ENCODE results near the gene KISS1R.
"Not testable (repeated sequence)": the region's sequence is repeated elsewhere in the genome, so short reads cannot be mapped to it uniquely, and the experiment has no call there.

Gene KISS1R
- 0 to 1.1 (median 0.56) reads per million in 4 experiments for total RNA-seq

DNA sequence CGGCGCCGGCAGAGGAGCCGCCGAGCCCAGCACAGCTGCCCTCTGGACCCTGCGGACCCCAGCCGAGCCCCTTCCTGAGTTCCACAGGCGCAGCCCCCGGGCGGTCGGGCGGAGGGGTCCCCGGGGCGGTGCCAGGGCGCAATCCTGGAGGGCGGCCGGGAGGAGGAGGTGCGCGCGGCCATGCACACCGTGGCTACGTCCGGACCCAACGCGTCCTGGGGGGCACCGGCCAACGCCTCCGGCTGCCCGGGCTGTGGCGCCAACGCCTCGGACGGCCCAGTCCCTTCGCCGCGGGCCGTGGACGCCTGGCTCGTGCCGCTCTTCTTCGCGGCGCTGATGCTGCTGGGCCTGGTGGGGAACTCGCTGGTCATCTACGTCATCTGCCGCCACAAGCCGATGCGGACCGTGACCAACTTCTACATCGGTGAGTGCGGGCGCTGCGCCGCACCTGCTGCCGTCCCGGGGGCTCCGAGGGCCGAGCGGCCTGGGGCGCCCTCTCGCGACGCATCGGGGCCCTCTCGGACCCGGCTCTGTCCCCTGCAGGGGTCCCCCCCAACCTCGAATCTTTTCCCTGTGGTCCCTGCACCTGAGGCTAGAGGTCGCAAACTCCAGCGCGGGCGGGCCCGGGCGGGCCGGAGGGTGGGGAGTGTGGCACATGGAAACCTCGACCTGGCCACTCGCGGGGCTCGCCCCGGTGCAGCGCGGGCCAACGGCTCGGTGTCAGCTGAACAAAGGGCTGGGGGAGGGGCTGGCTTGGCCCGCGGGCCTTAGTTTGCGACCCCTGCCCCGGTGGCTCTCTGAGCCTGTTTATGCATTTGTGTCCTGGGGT, at the start of gene KISS1R:
Gene KISS1R, plus strand, starts transcription at position 11 of the 829 bp plus-strand sequence. Its CDS starts 170 bp downstream, at position 181.
- DNase-seq, result peak; percentile 11

DNA sequence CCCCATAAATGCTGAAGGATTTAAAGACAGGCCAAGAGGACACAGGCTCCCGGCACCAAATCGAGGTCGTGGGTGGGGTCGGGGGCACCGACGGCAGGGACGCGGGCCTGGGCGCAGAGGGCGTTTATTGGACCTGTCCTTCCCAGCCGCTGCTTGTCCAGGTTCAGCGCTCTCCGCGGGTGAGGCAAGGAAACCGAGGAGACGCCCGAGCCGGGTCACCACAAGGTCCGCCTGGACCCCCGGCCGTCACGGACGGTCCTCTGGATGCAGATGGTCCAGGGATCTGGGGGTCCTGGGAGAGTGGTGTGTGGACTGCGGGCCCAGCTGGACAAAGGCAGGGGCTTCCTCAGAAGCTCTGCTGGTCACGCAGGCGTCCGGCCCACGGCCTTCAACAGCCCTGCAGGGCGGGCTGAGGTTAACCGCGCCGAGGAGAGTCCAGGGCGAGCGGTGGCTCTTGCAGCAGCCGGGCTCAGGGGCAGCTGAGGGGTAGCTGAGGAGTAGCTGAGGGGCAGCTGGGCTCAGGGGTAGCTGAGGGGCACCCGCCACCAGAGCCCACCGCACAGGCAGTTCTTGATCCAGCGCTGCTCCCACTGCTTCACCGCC, 49.2 kb upstream of the KISS1R start:
- no peak for DNase-seq

DNA sequence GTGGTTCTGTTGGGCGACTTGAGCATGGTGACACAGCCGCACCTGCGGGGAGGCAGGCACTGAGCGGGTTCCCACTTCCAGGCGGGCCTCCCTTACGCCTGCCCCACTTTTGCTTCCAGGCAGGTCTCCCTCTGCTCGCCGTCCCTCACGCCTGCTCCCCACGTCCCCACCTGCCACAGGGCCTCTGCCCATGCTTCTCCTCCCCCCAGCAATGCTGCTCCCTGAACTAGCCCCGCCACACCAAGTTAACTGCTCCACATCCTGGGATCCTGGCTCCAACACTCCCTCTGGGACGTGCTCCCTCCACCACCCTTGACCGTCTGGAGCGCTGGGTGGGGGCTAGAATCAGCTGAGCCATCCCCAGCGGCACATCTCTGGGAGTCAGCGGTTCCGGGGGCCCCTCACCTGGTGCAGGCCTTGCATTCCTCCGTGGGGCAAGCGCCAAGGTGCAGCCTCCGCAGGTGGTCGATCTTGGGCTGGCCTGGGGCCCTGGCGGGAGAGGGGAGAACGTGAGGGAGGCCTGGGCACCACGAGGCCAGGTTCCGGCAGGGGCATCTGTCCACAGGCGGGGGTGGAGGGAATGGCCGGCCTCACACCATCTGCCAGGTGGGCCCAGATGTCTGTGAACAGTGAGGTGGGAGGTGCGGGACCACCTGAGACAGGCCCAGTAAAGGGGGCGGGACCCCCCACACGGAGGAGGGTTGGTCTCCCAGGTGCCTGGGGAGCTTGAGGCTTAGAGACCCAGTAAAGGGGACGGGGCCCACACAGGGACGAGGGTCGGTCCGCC, 48.5 kb upstream of the KISS1R start:
- no peak for DNase-seq

DNA sequence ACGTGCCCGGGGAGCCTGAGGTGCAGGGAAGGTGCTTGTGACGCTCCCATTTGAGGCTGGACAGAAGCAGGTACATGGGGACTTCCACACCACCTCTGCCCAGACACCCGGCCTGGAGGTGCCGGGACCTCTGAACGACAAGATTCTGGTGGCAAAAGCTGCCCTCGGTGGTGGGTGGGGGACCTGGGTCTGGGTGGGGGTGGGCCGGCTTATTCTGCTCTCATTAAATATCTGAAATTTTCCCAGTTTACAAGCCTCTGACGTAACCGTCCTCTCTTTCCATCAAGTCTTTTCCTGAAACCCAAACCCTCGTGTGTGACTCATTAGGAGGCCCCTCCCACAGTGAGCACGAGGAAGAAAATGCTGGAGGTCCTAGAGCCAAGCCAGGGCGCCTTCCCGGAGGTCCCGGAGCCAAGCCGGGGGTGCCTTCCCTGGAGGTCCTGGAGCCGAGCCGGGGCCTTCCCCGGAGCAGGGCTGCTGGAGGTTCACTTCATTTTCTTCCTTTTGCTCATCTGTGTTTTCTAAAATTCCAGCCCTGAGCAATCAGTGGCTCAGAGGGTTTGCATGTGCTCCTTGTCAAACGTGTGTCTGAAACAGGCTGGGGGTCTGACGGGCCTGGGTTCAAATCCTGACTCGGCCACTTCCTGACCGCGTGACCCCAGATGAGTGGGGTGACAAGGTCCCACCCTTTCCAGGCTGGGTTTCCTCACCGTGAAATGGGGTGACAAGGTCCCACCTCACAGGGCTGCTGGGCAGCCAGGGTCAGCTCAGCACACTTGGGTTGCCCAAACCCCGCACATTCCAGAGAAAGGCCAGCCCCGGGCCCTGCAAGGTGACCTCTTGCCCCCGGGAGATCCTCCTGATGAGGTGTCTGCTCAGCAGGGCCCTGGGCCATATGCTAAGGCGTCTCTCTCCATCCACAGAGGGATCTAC, 47.6 kb upstream of the KISS1R start:
- DNase-seq, result no peak

DNA sequence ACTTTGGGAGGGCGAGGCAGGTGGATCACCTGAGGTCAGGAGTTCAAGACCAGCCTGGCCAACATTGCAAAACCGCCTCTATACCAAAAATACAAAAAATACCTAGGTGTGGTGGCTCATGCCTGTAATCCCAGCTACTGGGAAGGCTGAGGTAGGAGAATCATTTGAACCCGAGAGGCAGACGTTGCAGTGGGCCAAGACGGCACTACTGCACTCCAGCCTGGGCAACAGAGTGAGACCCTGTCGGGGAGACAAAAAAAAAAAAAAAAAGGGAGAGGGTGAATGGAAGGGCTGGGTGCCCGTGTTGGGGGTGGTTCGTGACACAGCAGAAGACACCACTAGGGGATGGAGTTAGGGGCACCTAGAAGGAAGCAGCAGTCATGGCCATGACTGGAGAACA, 46.8 kb upstream of the KISS1R start:
- no peak for DNase-seq

DNA sequence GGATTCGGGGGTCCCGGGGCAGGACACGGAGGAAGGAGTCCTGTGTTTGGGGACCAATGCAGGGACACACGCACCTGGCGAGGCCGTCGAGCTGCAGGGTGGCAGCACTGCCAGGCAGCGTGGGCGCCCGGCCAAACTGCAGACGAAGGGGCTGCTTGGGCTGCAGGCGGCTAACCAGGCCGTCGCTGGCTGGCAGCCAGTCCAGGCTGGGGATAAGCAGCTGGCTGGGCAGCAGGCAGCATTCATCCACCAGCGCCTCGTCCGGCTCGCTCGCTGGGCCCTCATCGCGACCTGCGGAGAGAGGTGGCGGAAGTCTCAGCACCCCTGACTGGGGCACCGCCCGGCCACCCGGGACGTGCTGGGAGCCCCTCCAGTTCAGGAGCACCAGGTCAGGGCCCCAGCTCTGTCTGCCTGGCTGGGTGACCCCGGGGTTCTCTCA, 46.2 kb upstream of the KISS1R start:
- no peak for DNase-seq

DNA sequence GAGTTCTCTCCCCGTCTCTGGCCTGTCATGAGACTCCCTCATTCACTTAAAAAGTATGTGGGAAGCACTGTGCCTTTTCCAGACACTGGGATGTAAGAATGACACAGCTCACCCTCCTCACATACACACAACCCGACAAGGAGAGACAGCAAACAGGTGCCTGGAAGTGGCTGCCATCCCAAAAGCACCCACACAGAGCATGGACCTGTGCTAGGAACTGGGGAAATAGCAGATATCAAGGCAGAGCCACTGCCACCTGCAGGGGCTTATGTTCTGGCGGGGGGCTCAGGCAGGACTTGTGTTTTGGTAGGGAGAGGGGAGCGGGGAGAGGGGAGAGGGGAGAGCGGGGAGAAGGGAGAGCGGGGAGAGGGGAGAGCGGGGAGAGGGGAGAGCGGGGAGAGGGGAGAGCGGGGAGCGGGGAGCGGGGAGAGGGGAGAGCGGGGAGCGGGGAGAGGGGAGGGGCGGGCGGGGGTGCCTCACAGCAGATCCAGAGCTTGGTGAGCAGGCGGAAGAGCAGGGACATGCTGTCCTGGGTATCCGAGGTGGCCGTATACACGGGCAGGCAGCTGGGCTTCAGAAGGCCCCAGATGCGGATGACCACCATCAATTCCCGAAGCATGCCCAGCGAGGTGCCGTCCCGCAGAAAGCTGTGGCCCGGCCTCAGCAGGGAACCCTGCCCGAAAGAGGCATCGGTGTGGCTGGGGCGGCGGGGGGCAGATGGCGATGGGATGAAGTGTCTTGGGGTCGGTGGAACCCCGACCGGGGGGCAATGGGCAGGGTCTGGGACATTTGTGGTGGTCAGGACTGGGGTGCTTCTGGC, 45.5 kb upstream of the KISS1R start:
- no peak for DNase-seq

DNA sequence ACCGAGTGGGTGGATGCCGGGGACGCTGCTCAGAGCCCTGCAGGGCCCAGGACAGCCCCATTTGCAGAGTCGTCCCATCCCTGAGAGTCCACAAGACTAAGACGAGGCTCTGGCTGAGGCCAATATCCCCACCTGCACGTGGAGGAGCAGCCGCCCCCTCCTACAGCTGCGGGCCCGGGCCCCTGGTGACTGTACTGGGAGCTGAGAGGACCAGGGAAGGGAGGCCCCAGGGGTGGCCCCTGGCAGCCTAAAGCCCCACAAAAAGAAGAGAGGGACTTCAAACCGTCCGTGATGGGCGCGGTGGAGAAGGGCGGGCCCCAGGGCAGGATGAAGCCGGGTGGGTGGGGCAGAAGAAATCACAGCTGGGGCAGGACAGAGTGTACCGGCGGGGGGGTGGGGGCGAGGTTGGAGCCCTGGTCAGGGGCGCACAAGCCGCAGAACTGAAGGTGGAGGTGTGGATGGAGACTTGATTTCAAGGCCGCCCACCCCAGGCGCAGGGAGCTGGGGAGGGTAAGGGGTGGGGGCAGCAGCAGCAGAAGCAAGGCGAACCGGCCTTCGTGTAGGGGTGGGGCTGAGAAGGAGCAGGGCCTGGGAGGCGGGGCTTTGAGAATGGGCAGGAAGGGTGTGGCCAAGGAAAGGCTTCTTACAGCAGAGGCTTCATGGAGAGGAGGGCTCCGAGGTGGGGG, 44.7 kb upstream of the KISS1R start:
- peak; percentile 65 for DNase-seq

DNA sequence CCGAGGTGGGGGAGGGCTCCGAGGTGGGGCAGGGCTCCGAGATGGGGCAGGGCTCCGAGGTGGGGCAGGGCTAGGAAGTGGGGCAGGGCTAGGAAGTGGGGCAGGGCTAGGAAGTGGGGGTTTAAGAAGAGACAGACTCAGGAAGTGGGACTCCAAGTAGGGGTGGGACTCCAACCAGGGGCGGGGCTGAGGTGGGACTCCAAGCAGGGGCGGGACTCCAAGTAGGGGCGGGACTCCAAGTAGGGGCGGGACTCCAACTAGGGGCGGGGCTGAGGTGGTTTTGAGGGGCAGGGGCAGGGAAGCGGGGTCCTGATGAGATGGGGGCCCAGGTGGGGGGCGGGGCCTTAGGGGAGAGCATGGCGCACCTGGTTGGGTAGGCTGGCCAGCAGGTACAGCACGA, 44.0 kb upstream of the KISS1R start:
- DNase-seq, result peak; percentile 64

DNA sequence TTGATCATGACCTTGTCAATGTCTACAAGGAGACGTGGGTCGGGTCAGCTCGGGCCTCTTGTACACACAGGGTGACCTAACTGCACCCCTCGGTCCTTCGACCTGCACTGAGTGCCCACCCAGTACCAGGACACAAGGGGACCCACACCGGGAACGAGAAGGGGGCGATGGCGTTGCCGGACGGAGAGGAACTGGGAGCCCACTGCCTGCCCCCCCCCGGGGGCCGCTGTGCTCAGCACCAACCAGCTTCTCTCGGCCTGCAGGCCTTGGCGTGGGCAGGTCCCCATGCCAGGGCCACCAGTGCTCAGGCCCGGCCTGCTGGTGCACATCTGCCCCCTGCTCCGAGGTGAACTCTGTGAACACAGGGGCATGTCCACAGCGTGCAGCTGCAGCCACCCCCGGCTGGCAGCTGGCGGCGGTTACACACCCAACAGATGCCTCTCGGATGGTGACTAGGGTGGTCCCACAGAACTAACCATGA, 43.5 kb upstream of the KISS1R start:
- DNase-seq, result no peak

DNA sequence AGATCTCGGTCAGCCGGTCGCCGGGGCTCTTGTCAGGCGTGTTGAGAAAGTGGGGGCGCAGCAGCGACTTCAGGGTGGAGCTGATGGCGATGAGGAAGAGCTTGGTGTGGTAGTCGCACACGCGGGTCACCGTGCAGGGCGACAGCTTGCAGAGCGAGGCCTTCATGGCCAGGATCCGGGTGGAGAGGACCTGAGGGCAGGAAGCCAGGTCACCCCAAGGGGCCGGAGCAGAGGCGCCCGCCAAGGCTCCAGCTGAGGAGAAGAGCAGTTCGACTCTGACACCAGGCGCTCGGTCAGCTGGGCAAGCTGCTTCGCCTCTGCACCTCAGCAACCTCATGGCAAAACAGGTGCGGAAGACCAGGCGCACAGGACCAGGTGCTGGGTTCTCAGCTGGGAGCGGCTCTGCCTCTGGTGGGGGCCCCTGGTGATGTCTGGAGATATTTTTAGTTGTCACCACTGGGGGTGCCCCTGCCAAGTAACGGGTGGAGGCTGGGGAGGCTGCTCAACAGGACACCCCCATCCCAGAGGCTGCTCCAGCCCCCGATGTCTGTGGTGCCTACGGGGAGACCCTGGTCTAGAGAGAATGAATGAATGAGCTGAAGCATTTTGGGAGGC, 41.8 kb upstream of the KISS1R start:
- DNase-seq, result no peak

DNA sequence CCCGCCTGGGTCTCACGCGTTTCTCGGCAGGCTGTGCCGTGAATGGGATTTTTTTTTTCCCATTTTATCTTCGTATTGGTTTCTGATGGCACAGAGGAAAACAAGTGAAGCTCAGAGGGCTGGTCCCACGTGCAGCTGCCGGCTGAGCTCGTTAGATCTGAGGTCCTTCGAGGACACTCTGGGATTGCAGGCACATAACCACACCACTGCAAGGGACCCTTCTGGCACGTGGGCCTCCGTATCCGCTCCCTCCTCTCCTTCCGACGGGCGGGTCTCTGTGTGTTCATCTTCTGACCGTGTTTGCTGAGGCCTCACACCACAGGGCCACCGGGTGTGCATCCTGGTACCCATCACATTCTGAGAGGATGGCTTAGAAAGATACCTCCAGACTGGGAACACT, 41.0 kb upstream of the KISS1R start:
- DNase-seq, result no peak

DNA sequence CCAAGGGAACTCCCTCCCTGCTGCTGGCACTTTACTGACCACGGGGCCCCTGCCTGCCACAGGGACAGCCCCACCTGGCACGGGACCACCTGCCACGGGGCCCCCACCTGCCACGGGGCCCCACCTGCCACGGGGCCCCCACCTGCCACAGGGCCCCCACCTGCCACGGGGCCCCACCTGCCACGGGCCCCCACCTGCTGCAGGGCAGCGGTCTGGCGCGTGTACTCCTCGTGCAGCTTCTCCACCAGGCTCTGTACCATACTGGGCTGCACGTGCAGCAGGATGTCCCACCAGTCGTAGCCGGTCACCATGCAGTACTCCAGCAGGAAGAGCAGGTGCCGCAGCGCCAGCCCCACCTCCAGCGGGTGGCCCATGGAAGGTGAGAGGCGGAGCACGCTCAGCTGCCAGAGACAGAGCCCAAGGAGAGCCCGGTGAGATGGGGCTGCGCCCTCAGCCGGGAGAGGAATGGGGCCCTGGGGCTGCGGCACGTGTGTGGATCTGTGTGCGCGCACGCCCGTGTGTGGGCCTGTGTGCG, 40.3 kb upstream of the KISS1R start:
- no peak for DNase-seq

DNA sequence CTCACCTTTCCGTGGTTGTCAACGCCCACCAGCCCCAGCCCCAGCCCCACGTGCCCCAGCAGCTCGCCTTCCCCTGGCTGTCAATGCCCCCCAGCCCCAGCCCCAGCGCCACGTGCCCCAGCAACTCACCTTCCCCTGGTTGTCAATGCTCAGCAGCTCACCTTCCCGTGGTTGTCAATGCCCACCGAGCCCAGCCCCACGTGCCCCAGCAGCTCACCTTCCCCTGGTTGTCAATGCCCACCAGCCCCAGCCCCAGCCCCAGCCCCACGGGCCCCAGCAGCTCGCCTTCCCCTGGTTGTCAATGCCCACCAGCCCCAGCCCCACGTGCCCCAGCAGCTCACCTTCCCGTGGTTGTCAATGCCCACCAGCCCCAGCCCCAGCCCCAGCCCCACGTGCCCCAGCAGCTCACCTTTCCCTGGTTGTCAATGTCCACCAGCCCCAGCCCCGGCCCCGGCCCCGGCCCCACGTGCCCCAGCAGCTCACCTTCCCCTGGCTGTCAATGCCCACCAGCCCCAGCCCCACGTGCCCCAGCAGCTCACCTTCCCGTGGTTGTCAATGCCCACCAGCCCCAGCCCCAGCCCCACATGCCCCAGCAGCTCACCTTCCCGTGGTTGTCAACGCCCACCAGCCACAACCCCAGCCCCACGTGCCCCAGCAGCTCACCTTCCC, 39.0 kb upstream of the KISS1R start:
- not testable (repeated sequence) for DNase-seq

DNA sequence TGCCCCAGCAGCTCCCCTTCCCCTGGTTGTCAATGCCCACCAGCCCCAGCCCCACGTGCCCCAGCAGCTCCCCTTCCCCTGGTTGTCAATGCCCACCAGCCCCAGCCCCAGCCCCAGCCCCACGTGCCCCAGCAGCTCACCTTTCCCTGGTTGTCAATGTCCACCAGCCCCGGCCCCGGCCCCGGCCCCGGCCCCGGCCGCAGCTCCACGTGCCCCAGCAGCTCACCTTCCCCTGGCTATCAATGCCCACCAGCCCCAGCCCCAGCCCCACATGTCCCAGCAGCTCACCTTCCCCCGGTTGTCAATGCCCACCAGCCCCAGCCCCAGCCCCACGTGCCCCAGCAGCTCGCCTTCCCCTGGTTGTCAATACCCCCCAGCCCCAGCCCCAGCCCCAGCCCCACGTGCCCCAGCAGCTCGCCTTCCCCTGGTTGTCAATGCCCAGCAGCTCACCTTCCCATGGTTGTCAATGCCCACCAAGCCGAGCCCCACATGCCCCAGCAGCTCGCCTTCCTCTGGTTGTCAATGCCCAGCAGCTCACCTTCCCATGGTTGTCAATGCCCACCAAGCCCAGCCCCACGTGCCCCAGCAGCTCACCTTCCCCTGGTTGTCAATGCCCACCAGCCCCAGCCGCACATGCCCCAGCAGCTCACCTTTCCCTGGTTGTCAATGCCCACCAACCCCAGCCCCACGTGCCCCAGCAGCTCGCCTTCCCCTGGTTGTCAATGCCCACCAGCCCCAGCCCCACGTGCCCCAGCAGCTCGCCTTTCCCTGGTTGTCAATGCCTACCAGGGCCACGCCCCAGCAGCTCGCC, 38.2 kb upstream of the KISS1R start:
- not testable (repeated sequence) for DNase-seq

DNA sequence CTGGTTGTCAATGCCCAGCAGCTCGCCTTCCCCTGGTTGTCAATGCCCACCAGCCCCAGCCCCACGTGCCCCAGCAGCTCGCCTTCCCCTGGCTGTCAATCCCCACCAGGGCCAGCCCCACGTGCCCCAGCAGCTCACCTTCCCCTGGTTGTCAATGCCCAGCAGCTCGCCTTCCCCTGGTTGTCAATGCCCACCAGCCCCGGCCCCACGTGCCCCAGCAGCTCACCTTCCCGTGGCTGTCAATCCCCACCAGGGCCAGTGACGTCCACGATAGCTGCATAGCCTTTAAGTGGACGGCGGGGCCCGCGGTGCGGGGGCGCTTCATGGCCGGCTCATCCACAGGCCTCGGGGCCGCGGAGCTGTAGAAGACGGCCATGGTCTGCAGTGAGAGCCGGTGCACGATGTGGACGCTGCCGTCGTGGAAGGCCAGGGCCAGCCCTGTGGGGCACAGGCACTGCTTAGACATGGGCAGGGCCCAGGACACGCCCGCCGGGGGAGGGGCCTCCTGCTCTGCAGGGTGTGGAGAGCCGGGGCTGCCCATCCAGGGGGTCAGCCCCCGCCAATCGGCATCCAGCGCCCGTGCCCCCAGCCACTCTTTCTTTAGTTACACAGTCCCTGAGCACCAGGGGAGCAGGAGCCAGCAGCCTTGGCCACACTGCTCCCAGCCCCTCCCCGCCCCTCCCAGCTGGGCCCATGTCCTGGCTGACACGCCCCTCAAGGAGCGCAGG, 37.3 kb upstream of the KISS1R start:
- DNase-seq, result no peak

DNA sequence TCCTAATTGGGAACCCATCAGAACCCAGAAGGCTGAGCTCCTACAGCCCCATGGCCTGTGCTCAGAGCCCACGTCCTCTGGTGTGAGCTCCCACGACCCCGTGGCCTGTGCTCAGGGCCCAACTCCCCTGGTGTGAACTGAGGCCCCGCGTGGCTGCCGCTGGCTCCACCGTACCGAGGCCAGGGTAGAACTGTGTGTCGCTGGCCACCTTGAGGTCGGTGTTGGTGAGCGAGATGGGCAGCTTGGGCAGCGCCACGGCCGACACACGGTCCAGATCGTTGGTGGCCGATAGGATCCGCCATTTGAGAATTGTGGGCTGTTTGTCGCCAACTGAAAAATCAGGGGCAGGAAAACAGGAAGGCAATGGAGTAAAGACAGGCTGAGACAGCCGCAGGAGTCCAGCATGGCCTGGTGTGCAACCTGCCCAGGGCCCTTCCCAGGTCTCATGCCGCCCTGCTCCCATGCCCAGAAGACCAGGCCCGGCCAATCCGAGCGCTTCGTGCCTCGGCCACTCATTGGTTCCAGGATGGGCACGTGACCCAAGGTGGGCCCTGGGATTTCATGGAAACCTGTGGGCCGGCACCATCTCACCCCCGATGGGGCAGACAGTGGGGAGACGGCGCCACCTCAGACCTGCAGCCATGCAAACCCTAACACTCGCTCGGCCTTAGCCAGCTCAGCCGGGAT, 35.6 kb upstream of the KISS1R start:
- no peak for DNase-seq
